GM19193 (cell line): ENCODE data around the gene BRD9.

Experiments
- POLR2A ChIP-seq: IDR thresholded peaks from 4 replicates; pipeline ENCODE4 v1.6.1; 2011; ENCODE audit not compliant: insufficient read depth, insufficient read length; ENCODE audit errors: extremely low read depth

The BRD9 gene

GRCh38 chr5:926417-927171 is 34.0 kb upstream of the BRD9 start:
- no peak for TF ChIP-seq POLR2A

DNA sequence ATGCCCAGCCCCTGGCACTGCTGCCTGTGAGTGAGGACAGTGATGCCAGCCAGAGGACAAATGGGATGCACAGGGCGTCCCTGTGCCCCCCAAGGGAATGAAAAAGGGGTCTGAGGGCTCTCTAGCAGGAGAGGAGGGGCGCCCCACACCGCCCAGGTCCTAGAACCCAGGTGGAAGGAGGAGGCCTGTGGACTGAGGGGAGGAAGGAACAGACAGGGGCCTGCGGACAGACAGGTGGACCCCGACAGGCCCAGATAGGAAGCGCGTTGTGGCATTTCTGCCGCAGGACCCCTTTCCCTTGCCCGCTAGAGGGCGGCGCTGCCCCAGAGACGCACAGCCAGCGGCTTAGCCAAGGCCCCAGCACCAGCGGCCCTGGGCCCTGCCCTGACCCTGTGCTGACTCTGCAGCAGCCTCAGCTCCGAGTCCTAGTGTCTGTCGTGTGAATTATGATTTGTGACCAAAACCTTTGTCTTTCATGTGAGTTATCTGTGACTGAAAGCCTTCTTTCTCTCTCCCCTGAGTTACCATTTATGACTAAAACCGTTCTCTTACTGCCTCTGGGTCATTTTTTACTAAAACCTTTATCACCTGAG is 30.8 kb upstream of the BRD9 start:
- TF ChIP-seq POLR2A: no peak

GRCh38 chr5:922436-923280 is 30.1 kb upstream of the BRD9 start:
- TF ChIP-seq POLR2A: no peak

GRCh38 chr5:921456-922435 is 29.1 kb upstream of the BRD9 start:
- TF ChIP-seq POLR2A: no peak

DNA sequence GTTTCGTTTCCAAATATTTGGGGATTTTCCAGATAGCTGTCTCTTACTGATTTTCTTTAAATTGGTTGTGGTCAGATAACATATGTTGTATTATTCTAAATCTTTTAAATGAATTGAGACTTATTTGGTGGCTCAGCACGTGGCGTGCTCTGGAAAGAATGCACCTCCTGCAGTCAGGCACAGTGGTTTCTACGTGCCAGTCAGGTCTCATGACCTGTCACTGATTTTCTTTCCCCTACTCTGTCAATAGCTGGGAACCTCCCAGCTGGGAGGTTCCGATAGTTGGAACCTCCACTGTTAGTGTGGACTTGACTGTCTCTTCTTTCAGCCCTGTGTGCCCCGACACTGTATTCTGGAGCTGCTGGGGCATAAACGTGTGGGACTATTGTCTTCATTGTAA is 27.7 kb upstream of the BRD9 start:
- no peak for TF ChIP-seq POLR2A

DNA sequence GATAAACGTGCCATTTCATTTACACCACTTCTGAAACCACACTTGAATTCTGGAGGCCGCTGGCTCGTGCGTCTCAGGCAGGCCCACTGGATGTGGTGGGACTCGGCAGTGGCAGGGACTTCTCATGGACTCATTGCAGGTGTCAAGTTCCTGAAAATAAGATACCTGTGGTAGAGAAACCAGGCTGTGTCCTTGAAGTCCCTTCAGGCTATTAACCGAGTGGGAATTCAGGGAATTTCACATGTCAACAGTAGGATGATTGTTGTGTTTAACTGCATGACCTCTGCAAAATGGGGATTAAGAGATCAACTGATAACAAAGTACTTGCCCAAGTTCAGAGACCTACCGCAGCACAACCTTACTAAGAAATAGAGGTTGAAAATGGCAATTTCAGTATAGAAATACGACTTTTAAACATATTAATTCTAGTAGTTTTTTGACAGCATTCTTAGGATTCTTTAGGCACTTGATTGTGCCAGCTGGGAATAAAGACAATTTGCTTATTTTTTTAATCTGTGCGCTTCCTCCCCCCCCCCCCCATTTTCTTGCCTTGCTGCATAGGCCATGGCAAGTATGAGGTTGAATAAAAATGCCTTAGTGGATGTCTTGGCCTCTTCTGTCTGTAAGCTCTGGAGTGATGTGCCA is 26.9 kb upstream of the BRD9 start:
- no peak for TF ChIP-seq POLR2A

DNA sequence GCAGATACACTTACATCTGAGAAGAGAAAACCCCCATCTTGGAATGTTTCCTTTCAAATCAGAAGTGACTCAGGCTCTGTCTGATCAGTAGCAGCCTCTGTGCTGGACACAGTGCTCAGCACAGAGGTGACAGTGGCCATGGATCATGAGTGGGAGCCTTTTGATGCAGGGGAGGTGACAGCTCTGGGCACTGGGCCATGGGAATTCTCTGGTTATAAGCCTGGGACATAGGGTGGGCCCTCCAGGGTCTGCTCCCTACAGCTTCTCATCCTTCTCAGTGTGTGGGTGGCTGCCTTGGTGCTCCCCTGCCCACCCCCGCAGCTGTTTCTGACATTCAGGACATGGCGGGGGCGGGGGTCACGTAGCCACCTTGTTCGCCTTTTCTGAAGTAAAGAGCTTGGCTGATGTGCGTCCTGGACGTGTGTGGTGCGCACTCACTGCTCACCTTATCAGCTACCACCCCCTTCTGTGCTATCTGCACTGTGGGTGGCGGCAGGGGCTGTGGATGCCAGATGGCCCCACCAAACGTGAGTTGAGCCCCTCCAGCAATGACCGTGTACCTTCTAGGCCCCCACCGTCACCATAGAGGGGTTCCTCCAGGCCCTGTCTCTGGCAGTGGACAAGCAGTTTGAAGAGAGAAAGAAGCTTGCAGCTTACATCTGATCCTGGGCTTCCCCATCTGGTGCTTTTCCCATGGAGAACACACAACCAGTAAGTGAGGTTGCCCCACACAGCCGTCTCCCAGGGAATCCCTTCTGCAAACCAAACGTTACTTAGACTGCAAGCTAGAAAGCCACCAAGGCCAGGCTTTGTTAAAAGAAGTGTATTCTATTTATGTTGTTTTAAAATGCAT is 24.1 kb upstream of the BRD9 start:
- TF ChIP-seq POLR2A: no peak

- no peak for TF ChIP-seq POLR2A
Measured at GRCh38 chr5:915946-916345, 23.3 kb upstream of the BRD9 start.

- TF ChIP-seq POLR2A: no peak
Measured at GRCh38 chr5:914612-915011, 22.0 kb upstream of the BRD9 start.

DNA sequence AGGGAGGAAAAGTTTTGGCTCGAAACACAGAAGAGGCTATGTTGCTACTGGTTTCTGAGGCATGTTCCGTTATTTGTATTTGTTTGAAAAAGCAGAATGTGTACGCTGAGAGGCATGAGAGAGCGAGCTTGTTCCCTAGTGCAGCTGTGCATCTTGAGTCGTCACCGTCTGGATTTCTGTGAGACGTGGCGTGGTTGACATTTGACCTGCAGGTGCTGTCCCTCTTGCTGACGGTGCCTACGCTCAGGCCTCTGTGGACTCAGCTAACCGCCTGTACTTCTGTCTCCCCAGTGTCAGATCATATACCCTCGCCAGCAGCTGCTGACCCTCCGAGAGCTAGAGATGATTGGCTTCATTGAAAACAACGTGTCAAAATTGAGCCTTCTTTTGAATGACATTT is 21.6 kb upstream of the BRD9 start:
- TF ChIP-seq POLR2A: no peak

- no peak for TF ChIP-seq POLR2A
Measured at GRCh38 chr5:912280-913091, 19.9 kb upstream of the BRD9 start.

GRCh38 chr5:911601-912000 is 19.0 kb upstream of the BRD9 start:
- no peak for TF ChIP-seq POLR2A

- TF ChIP-seq POLR2A: no peak
Measured at GRCh38 chr5:910769-911160, 18.2 kb upstream of the BRD9 start.
